NB4 (cell line): Measurements from ENCODE around the gene PCDHGB2.
"Not testable (repeated sequence)": the region's sequence is repeated elsewhere in the genome, so short reads cannot be mapped to it uniquely, and the experiment has no call there.

Experiments used
- MYC ChIP-seq: IDR thresholded peaks from 2 replicates; pipeline ENCODE4 v1.6.1; 2011; ENCODE audit warnings: low read depth, low read length
- POLR2A ChIP-seq: IDR thresholded peaks from 2 replicates; pipeline ENCODE4 v1.6.1; 2011; ENCODE audit warnings: mild to moderate bottlenecking; ENCODE audit not compliant: insufficient read length; ENCODE audit errors: extremely low read depth
- TF ChIP-seq, protein P1 (sequence below): IDR thresholded peaks from one replicate; pipeline ENCODE4 v1.5.1; 2012; ENCODE audit warnings: low read depth, low read length
- TF ChIP-seq, protein P2 (sequence below): IDR thresholded peaks from 2 replicates; pipeline ENCODE4 v1.6.1; 2011; ENCODE audit warnings: low read depth, low read length

- TF ChIP-seq, protein P1, sequence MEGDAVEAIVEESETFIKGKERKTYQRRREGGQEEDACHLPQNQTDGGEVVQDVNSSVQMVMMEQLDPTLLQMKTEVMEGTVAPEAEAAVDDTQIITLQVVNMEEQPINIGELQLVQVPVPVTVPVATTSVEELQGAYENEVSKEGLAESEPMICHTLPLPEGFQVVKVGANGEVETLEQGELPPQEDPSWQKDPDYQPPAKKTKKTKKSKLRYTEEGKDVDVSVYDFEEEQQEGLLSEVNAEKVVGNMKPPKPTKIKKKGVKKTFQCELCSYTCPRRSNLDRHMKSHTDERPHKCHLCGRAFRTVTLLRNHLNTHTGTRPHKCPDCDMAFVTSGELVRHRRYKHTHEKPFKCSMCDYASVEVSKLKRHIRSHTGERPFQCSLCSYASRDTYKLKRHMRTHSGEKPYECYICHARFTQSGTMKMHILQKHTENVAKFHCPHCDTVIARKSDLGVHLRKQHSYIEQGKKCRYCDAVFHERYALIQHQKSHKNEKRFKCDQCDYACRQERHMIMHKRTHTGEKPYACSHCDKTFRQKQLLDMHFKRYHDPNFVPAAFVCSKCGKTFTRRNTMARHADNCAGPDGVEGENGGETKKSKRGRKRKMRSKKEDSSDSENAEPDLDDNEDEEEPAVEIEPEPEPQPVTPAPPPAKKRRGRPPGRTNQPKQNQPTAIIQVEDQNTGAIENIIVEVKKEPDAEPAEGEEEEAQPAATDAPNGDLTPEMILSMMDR: not testable (repeated sequence)
- TF ChIP-seq, protein P2, sequence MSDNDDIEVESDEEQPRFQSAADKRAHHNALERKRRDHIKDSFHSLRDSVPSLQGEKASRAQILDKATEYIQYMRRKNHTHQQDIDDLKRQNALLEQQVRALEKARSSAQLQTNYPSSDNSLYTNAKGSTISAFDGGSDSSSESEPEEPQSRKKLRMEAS: not testable (repeated sequence)
- TF ChIP-seq MYC, POLR2A: not testable (repeated sequence)
Measured at GRCh38 chr5:141340781-141341354, 18.9 kb upstream of the PCDHGB2 start.
